ENCODE results near the gene IRF3.
"Not testable (repeated sequence)": the region's sequence is repeated elsewhere in the genome, so short reads cannot be mapped to it uniquely, and the experiment has no call there.

The IRF3 gene

GRCh38 chr19:49632576-49632975 is 33.1 kb downstream of the IRF3 start:
- ATAC-seq = no peak
- Mint-ChIP-seq H3K27ac (no peak overlapping the region), H3K4me1 (peaks cover 3% of the 10 kb centered on the region), H3K4me3 (no peak overlapping the region), H3K27me3 (no peaks in the 10 kb centered on the region), H3K9me3 (no peaks in the 10 kb centered on the region)
- DNase-seq = no peak

GRCh38 chr19:49631610-49632192 is 34.0 kb downstream of the IRF3 start:
- DNase-seq (no peak), ATAC-seq (no peak)
- H3K4me1 Mint-ChIP-seq = no peaks in the 10 kb centered on the region
- H3K27ac Mint-ChIP-seq = no peak overlapping the region
- H3K4me3 Mint-ChIP-seq = no peak overlapping the region
- no peaks in the 10 kb centered on the region for H3K27me3 Mint-ChIP-seq
- no peaks in the 10 kb centered on the region for H3K9me3 Mint-ChIP-seq

GRCh38 chr19:49631014-49631588 is 34.6 kb downstream of the IRF3 start:
- Mint-ChIP-seq H3K27ac (peak overlapping the region in 1 of 2 donors; percentile 90), H3K9me3 (no peaks in the 10 kb centered on the region), H3K4me3 (no peak overlapping the region), H3K4me1 (no peaks in the 10 kb centered on the region), H3K27me3 (no peaks in the 10 kb centered on the region)
- ATAC-seq (no peak), DNase-seq (no peak)

GRCh38 chr19:49629659-49630058 is 36.0 kb downstream of the IRF3 start:
- no peaks in the 10 kb centered on the region for H3K4me1 Mint-ChIP-seq
- DNase-seq = no peak
- H3K9me3 Mint-ChIP-seq = no peaks in the 10 kb centered on the region
- H3K4me3 Mint-ChIP-seq = no peak overlapping the region
- no peak overlapping the region for H3K27ac Mint-ChIP-seq
- no peak for ATAC-seq
- H3K27me3 Mint-ChIP-seq = no peaks in the 10 kb centered on the region

- Mint-ChIP-seq H3K27ac (no peak overlapping the region), H3K9me3 (no peaks in the 10 kb centered on the region), H3K27me3 (no peaks in the 10 kb centered on the region), H3K4me1 (no peaks in the 10 kb centered on the region), H3K4me3 (no peak overlapping the region)
- no peak for DNase-seq
- ATAC-seq = no peak
Observed at GRCh38 chr19:49626226-49626625, 39.4 kb downstream of the IRF3 start.

- no peak overlapping the region for H3K4me3 Mint-ChIP-seq
- ATAC-seq (peak; percentile 44), DNase-seq (no peak)
- H3K27me3 Mint-ChIP-seq = no peaks in the 10 kb centered on the region
- H3K9me3 Mint-ChIP-seq = no peaks in the 10 kb centered on the region
- peak overlapping the region in 1 of 2 donors; percentile 57 for H3K27ac Mint-ChIP-seq
- H3K4me1 Mint-ChIP-seq = no peaks in the 10 kb centered on the region
Observed at GRCh38 chr19:49624967-49625910, 40.4 kb downstream of the IRF3 start.

GRCh38 chr19:49617860-49618259 is 47.8 kb downstream of the IRF3 start:
- Mint-ChIP-seq H3K4me1 (peaks cover 23% of the 10 kb centered on the region), H3K27ac (peak overlapping the region in 1 of 2 donors; percentile 34)
- not testable (repeated sequence) for H3K27me3 Mint-ChIP-seq, H3K4me3 Mint-ChIP-seq, H3K9me3 Mint-ChIP-seq, DNase-seq, ATAC-seq

GRCh38 chr19:49616945-49617344 is 48.7 kb downstream of the IRF3 start:
- DNase-seq (no peak), ATAC-seq (no peak)
- no peaks in the 10 kb centered on the region for H3K27me3 Mint-ChIP-seq
- no peaks in the 10 kb centered on the region for H3K9me3 Mint-ChIP-seq
- H3K27ac Mint-ChIP-seq = no peak overlapping the region
- H3K4me1 Mint-ChIP-seq = peaks cover 29% of the 10 kb centered on the region
- no peak overlapping the region for H3K4me3 Mint-ChIP-seq

- ATAC-seq (no peak), DNase-seq (no peak)
- no peak overlapping the region for H3K4me3 Mint-ChIP-seq
- no peaks in the 10 kb centered on the region for H3K27me3 Mint-ChIP-seq
- no peak overlapping the region for H3K27ac Mint-ChIP-seq
- H3K9me3 Mint-ChIP-seq = no peaks in the 10 kb centered on the region
- peaks cover 30% of the 10 kb centered on the region for H3K4me1 Mint-ChIP-seq
Observed at GRCh38 chr19:49616532-49616931, 49.1 kb downstream of the IRF3 start.

- Mint-ChIP-seq H3K9me3 (no peaks in the 10 kb centered on the region), H3K27ac (no peak overlapping the region), H3K4me1 (peaks cover 30% of the 10 kb centered on the region), H3K4me3 (peak overlapping the region in 1 of 2 donors; percentile 31), H3K27me3 (no peaks in the 10 kb centered on the region)
- no peak for ATAC-seq
- DNase-seq = no peak
Observed at GRCh38 chr19:49615861-49616260, 49.8 kb downstream of the IRF3 start.

- Mint-ChIP-seq H3K27me3 (no peaks in the 10 kb centered on the region), H3K9me3 (no peaks in the 10 kb centered on the region), H3K4me1 (peaks cover 30% of the 10 kb centered on the region), H3K27ac (peak overlapping the region; percentile 83 to 89), H3K4me3 (peak overlapping the region; percentile 33 to 54)
- ATAC-seq (peak; percentile 89), DNase-seq (peak; percentile 36 to 49)
Observed at GRCh38 chr19:49614096-49614833, 51.4 kb downstream of the IRF3 start.

- Mint-ChIP-seq H3K27ac (no peak overlapping the region), H3K4me3 (no peak overlapping the region), H3K27me3 (no peaks in the 10 kb centered on the region), H3K4me1 (peaks cover 30% of the 10 kb centered on the region), H3K9me3 (no peaks in the 10 kb centered on the region)
- DNase-seq (no peak), ATAC-seq (no peak)
Observed at GRCh38 chr19:49613374-49613773, 52.3 kb downstream of the IRF3 start.

Measured in stimulated activated naive CD8-positive, alpha-beta T cell treated with anti-CD3 and anti-CD28 coated beads, Interleukin-15, amount 100 ng/mL, for 72 hours (primary cell).